Keratinocyte (primary cell): ENCODE results near the gene CLEC16A. TPM values are rescaled to one million over a fixed set of nuclear protein-coding genes. Genes with fewer than 3 reads are reported as not detected.
"Not testable (repeated sequence)": the region's sequence is repeated elsewhere in the genome, so short reads cannot be mapped to it uniquely, and the experiment has no call there.

Experiments
- DNase-seq: peaks from one replicate; pipeline ENCODE4 v3.0.0-alpha.2; 2011; ENCODE audit warnings: low read depth, missing footprints, low spot score
- FAIRE-seq: peaks from 2 replicates; lab custom pipeline; 2011; peaks lifted over from hg19 to GRCh38; lab: Jason Lieb, UNC
- H2AFZ ChIP-seq: 2 replicates; pipeline ENCODE4 v1.6.0; 2012; ENCODE audit warnings: low read length, control low read depth, inconsistent platforms; ENCODE audit not compliant: control insufficient read depth
- H3K27ac ChIP-seq: 2 replicates; pipeline ENCODE4 v1.5.1; 2011; ENCODE audit warnings: low read length; ENCODE audit not compliant: control insufficient read depth, insufficient read depth
- H3K27me3 ChIP-seq: 3 replicates; pipeline ENCODE4 v1.6.0; 2011; ENCODE audit warnings: low read length; ENCODE audit not compliant: control insufficient read depth, insufficient read depth; ENCODE audit errors: extremely low read depth
- H3K36me3 ChIP-seq, 2 experiments: 2 replicates in 1 of 2; 3 replicates in 1 of 2; pipeline ENCODE4 v1.5.1; 2011; ENCODE audit warnings: low read length in 2 of 2, mild to moderate bottlenecking in 1 of 2; ENCODE audit not compliant: control insufficient read depth in 2 of 2, insufficient read depth in 2 of 2; ENCODE audit errors: extremely low read depth in 1 of 2
- H3K4me1 ChIP-seq: 3 replicates; pipeline ENCODE4 v1.5.1; 2011; ENCODE audit warnings: low read length; ENCODE audit not compliant: control insufficient read depth, insufficient read depth; ENCODE audit errors: extremely low read depth
- H3K4me2 ChIP-seq: 3 replicates; pipeline ENCODE4 v1.6.0; 2011; ENCODE audit warnings: low read depth, low read length; ENCODE audit not compliant: control insufficient read depth, insufficient read depth; ENCODE audit errors: extremely low read depth
- H3K4me3 ChIP-seq, 3 experiments: fragments of 200-600 bp in 1 of 3; sonication (generic) in 1 of 3; 2 replicates in 2 of 3; 3 replicates in 1 of 3; pipeline ENCODE4 v1.5.1; 2011 to 2016; ENCODE audit warnings: low read length in 3 of 3, mild to moderate bottlenecking in 3 of 3, control low read depth in 2 of 3, inconsistent platforms in 1 of 3, low read depth in 1 of 3, mixed read lengths in 1 of 3, mixed run types in 1 of 3, moderate library complexity in 1 of 3; ENCODE audit not compliant: control insufficient read depth in 2 of 3, insufficient read depth in 2 of 3; ENCODE audit errors: extremely low read depth in 1 of 3
- H3K79me2 ChIP-seq: 2 replicates; pipeline ENCODE4 v1.6.0; 2012; ENCODE audit warnings: low read length; ENCODE audit not compliant: control insufficient read depth, insufficient read depth
- H3K9ac ChIP-seq: 3 replicates; pipeline ENCODE4 v1.6.0; 2011; ENCODE audit warnings: low read length; ENCODE audit not compliant: control insufficient read depth, insufficient read depth; ENCODE audit errors: extremely low read depth
- H3K9me1 ChIP-seq: 3 replicates; pipeline ENCODE4 v1.6.0; 2011; ENCODE audit warnings: low read length; ENCODE audit not compliant: control insufficient read depth, insufficient read depth; ENCODE audit errors: extremely low read depth
- H3K9me3 ChIP-seq: 2 replicates; pipeline ENCODE4 v1.5.1; 2012; ENCODE audit warnings: low read depth, low read length; ENCODE audit not compliant: control insufficient read depth
- H4K20me1 ChIP-seq: 3 replicates; pipeline ENCODE4 v1.6.0; 2011; ENCODE audit warnings: low read length; ENCODE audit not compliant: control insufficient read depth, insufficient read depth; ENCODE audit errors: extremely low read depth
- CTCF ChIP-seq, 3 experiments: IDR thresholded peaks in 1 of 3; conservative IDR thresholded peaks in 1 of 3; optimal IDR thresholded peaks in 1 of 3; 2 replicates in 2 of 3; 3 replicates in 1 of 3; pipeline versions ENCODE3 to v1.5.1; 2011; ENCODE audit warnings: low read length in 3 of 3, mild to moderate bottlenecking in 3 of 3, moderate library complexity in 2 of 3, control low read depth in 1 of 3, inconsistent platforms in 1 of 3; ENCODE audit not compliant: insufficient read depth in 2 of 3; ENCODE audit errors: extremely low read depth in 1 of 3
- EZH2 ChIP-seq: IDR thresholded peaks from one replicate; pipeline ENCODE4 v1.6.1; 2012; ENCODE audit warnings: inconsistent platforms, mild to moderate bottlenecking, low read length, moderate library complexity
- dilution Hi-C: fragments of 300-500 bp; cut with MboI; formaldehyde crosslinking; loops from one replicate; pipeline ENCODE4 v1.7.0; 2020; ENCODE audit warnings: low sequenced_read_pairs; ENCODE audit not compliant: extremely low pct_ligation_motif_present
- polyA plus RNA-seq, 5 experiments: library from polyadenylated mRNA; depleted of rRNA in 3 of 5; stranded (reverse) in 3 of 5; stranded (forward) in 1 of 5; unstranded in 1 of 5; fragments of >200 nt; gene quantifications; 1 replicate in 1 of 5; 2 replicates in 3 of 5; 3 replicates in 1 of 5; pipeline versions ENCODE4 v1.2.1 to v1.2.3, GENCODE V29; 2011 to 2012; ENCODE audit warnings: missing spikeins in 2 of 5, low read depth in 1 of 5, low replicate concordance in 1 of 5

CLEC16A gene
- polyA plus RNA-seq, 1 donor (not counting 4 experiments of a cell fraction or from before 2014, with no cell fraction given), result 9.5 TPM

- no peak overlapping the region for H2AFZ ChIP-seq
- H3K9ac ChIP-seq, result no peak overlapping the region
- no peaks in the 10 kb centered on the region for H3K9me3 ChIP-seq
- peaks cover 1 to 9% of the 10 kb centered on the region in 2 experiments for H3K36me3 ChIP-seq
- no peak overlapping the region for H3K4me2 ChIP-seq
- DNase-seq (no peak), FAIRE-seq (no peak)
- no peaks in the 10 kb centered on the region for H3K79me2 ChIP-seq
- no peak overlapping the region for H3K4me3 ChIP-seq
- H4K20me1 ChIP-seq, result peaks cover under 1% of the 10 kb centered on the region
- no peaks in the 10 kb centered on the region for H3K4me1 ChIP-seq
- H3K9me1 ChIP-seq, result no peaks in the 10 kb centered on the region
- dilution Hi-C loops, result no loop called here
- no peak for TF ChIP-seq CTCF (optimal IDR thresholded peaks at IDR 0.05 in 1 of 3, IDR thresholded peaks at IDR 0.05 in 1 of 3, conservative IDR thresholded peaks at IDR 0.05 in 1 of 3; ENCODE audit: extremely low read depth in 1 of 3, insufficient read depth in 2 of 3, low read length in 3 of 3)
- H3K27ac ChIP-seq, result no peak overlapping the region
- no peaks in the 10 kb centered on the region for H3K27me3 ChIP-seq
These were observed 17.5 kb upstream of the CLEC16A start for GRCh38 chr16:10926867-10927266.

- Histone ChIP-seq H4K20me1 (peaks cover 5% of the 10 kb centered on the region), H3K4me3 (no peak overlapping the region), H3K4me2 (no peak overlapping the region), H3K9ac (no peak overlapping the region), H3K36me3 (peaks cover 6 to 11% of the 10 kb centered on the region in 2 experiments), H3K27me3 (no peaks in the 10 kb centered on the region), H2AFZ (no peak overlapping the region), H3K27ac (no peak overlapping the region), H3K9me1 (no peaks in the 10 kb centered on the region), H3K79me2 (peaks cover 3% of the 10 kb centered on the region), H3K4me1 (no peaks in the 10 kb centered on the region), H3K9me3 (no peaks in the 10 kb centered on the region)
- TF ChIP-seq CTCF (optimal IDR thresholded peaks at IDR 0.05 in 1 of 3, IDR thresholded peaks at IDR 0.05 in 1 of 3, conservative IDR thresholded peaks at IDR 0.05 in 1 of 3; ENCODE audit: extremely low read depth in 1 of 3, insufficient read depth in 2 of 3, low read length in 3 of 3), result no peak
- TF ChIP-seq EZH2, result no peak
- DNase-seq, result no peak
- dilution Hi-C loops, result no loop called here
- FAIRE-seq, result no peak
These were observed 16.8 kb upstream of the CLEC16A start for GRCh38 chr16:10927497-10928112.

- H2AFZ ChIP-seq, dilution Hi-C loops, H4K20me1 ChIP-seq, H3K27ac ChIP-seq, H3K9me3 ChIP-seq, H3K4me2 ChIP-seq, H3K9ac ChIP-seq, H3K27me3 ChIP-seq, H3K4me1 ChIP-seq, DNase-seq, FAIRE-seq, H3K9me1 ChIP-seq, H3K4me3 ChIP-seq: not testable (repeated sequence)
- H3K36me3 ChIP-seq, result peaks cover 6 to 13% of the 10 kb centered on the region in 2 experiments
- H3K79me2 ChIP-seq, result peaks cover 13% of the 10 kb centered on the region
These were observed 15.3 kb upstream of the CLEC16A start for GRCh38 chr16:10929097-10929496.
